ENCODE data around the gene MPRIP.

The MPRIP gene

GRCh38 chr17:17104494-17104893 is 62.2 kb downstream of the MPRIP start:
- TF ChIP-seq, protein P1, sequence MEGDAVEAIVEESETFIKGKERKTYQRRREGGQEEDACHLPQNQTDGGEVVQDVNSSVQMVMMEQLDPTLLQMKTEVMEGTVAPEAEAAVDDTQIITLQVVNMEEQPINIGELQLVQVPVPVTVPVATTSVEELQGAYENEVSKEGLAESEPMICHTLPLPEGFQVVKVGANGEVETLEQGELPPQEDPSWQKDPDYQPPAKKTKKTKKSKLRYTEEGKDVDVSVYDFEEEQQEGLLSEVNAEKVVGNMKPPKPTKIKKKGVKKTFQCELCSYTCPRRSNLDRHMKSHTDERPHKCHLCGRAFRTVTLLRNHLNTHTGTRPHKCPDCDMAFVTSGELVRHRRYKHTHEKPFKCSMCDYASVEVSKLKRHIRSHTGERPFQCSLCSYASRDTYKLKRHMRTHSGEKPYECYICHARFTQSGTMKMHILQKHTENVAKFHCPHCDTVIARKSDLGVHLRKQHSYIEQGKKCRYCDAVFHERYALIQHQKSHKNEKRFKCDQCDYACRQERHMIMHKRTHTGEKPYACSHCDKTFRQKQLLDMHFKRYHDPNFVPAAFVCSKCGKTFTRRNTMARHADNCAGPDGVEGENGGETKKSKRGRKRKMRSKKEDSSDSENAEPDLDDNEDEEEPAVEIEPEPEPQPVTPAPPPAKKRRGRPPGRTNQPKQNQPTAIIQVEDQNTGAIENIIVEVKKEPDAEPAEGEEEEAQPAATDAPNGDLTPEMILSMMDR (conservative IDR thresholded peaks at IDR 0.05; ENCODE audit: low read depth, low read length) = no peak
- no peak for DNase-seq (ENCODE audit: low read depth)
- H3K4me3 ChIP-seq (ENCODE audit: low read depth, low read length) = no peak overlapping the region

- H3K4me3 ChIP-seq (ENCODE audit: low read depth, low read length) = no peak overlapping the region
- TF ChIP-seq, protein P1 (conservative IDR thresholded peaks at IDR 0.05; ENCODE audit: low read depth, low read length) = no peak
- no peak for DNase-seq (ENCODE audit: low read depth)
Measured at GRCh38 chr17:17105976-17106375, 63.7 kb downstream of the MPRIP start.

- no peak for DNase-seq (ENCODE audit: low read depth)
- TF ChIP-seq, protein P1 (conservative IDR thresholded peaks at IDR 0.05; ENCODE audit: low read depth, low read length) = no peak
- no peak overlapping the region for H3K4me3 ChIP-seq (ENCODE audit: low read depth, low read length)
Measured at GRCh38 chr17:17106756-17107155, 64.5 kb downstream of the MPRIP start.

GRCh38 chr17:17107281-17107680 is 65.0 kb downstream of the MPRIP start:
- no peak overlapping the region for H3K4me3 ChIP-seq (ENCODE audit: low read depth, low read length)
- no peak for DNase-seq (ENCODE audit: low read depth)
- TF ChIP-seq, protein P1 (conservative IDR thresholded peaks at IDR 0.05; ENCODE audit: low read depth, low read length) = no peak

DNA sequence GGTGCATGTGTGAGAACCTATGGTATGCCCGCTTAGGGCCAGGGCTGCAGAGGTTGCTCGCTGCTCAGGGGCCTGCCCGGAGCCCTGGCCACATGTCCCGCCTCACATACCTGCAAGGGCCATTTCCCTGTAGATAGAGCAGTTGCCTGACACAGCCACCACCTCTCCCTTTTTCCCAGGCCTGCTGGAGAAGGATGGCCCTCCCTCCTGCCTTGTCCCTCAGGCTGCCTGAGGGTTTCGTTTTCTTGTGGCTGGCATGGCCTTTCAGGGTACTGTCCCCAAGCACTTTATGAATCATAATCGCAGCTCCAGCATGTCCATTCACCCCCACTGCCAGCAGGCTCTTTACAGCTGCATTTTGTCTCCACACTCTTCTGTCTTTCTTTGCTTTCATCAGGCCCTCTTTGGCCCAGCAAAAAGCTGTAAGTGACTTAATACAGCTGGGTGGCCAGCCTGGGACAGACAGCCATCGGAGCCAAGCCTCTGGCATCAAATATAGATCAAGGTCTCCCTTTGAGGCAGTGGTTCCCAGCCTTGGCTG is 65.7 kb downstream of the MPRIP start:
- H3K4me3 ChIP-seq (ENCODE audit: low read depth, low read length) = no peak overlapping the region
- DNase-seq (ENCODE audit: low read depth) = no peak
- TF ChIP-seq, protein P1 (conservative IDR thresholded peaks at IDR 0.05; ENCODE audit: low read depth, low read length) = no peak

- no peak for DNase-seq (ENCODE audit: low read depth)
- TF ChIP-seq, protein P1 (conservative IDR thresholded peaks at IDR 0.05; ENCODE audit: low read depth, low read length) = no peak
- H3K4me3 ChIP-seq (ENCODE audit: low read depth, low read length) = no peak overlapping the region
Measured at GRCh38 chr17:17108451-17109049, 66.3 kb downstream of the MPRIP start.

DNA sequence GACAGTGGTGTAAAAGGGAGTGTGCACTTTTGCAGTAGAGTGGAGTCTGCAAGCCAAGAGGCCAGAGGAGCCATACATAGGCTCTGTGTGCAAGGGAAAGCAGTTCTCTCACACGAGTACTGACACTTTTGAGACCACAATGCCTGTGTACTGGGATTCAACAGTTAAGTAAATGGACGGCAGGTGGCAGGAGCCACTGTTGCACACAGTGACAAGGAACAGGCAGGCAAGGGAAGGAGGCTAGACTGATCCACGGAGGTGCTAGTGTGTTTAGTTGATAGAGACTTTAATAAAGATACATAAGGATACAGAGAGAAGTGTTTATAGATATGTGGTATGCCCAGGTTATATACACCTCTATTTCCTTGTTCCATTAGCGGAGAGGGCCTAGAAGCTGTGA is 67.0 kb downstream of the MPRIP start:
- no peak for DNase-seq (ENCODE audit: low read depth)
- H3K4me3 ChIP-seq (ENCODE audit: low read depth, low read length) = no peak overlapping the region
- TF ChIP-seq, protein P1 (conservative IDR thresholded peaks at IDR 0.05; ENCODE audit: low read depth, low read length) = no peak

Measured in choroid plexus epithelial cell (primary cell).